ENCODE measurements around the gene DSC1. TPM values are rescaled to one million over a fixed set of nuclear protein-coding genes. Genes with fewer than 3 reads are reported as not detected.

The DSC1 gene
- polyA plus RNA-seq, 1 of the 3 experiments (the other 2 are of a cell fraction): not detected

DNA sequence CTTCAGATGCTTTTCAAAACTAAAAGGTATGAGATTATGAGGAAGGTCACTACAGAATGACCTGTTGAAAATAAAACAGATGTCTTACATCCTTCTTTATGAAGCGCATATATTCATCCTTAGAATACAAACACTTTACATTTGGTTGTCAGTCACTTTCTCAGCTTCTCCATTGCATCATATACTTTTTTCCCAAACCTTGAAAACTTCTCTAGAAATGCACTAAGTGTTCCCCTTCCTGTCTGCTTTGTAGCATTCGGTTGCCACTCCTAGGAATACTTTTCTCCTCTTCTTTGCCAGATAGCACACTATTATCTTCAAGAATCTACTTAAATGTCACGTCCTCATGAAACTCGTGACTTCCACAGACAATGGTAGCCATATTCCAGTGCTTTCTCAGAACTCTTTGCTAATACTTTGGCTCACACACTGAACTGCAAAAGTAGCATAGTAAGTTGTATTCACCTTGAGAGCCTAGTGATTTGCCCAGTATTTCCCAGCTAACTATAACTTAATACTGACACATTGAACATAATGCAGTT, 27.6 kb downstream of the DSC1 start (continued):
- TF ChIP-seq RAD21 (IDR thresholded peaks at IDR 0.05; ENCODE audit: low read length) (no peak), ELF1 (IDR thresholded peaks at IDR 0.05) (no peak)
- TF ChIP-seq, protein P1, sequence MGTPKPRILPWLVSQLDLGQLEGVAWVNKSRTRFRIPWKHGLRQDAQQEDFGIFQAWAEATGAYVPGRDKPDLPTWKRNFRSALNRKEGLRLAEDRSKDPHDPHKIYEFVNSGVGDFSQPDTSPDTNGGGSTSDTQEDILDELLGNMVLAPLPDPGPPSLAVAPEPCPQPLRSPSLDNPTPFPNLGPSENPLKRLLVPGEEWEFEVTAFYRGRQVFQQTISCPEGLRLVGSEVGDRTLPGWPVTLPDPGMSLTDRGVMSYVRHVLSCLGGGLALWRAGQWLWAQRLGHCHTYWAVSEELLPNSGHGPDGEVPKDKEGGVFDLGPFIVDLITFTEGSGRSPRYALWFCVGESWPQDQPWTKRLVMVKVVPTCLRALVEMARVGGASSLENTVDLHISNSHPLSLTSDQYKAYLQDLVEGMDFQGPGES (IDR thresholded peaks at IDR 0.05; ENCODE audit: low read depth, low read length): no peak
- TF ChIP-seq, protein P2, sequence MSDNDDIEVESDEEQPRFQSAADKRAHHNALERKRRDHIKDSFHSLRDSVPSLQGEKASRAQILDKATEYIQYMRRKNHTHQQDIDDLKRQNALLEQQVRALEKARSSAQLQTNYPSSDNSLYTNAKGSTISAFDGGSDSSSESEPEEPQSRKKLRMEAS (IDR thresholded peaks at IDR 0.05; ENCODE audit: low read depth): no peak

DNA sequence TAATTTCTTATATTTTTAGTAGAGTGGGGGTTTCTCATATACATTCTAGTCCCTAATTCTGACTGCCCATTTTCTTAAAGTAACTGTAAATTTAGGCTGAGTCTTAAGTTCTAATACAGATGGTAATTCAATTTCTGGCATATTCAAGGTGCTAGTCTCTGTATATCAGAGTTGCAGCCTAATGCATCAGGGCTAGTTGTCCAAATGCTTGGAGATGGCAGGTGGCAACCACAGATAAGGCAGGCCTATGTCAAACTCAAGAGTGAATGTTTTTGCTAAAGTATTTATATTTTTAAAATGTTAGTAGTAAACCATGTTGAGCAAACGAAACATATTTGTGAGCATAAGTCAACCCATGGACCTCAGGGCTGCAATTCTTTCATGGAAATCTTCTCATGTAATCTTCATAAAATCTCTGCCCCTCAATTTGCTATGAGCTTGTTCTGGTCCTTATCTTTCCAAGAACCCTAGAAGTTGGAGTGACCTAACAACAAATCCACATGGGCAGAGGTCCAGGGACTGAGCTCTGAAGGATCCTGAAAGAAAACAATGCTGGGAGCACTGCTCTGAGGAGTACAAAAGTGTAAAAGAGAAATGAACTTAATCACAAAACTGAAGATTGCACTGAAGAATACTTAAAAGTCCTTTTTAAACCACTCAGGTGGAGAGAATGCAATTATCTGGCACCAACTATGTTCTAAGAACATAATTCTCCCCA, 33.1 kb downstream of the DSC1 start:
- H3K4me1 ChIP-seq (ENCODE audit: control insufficient read depth in 1 of 2, insufficient read depth in 2 of 2, low read depth in 1 of 2, low read length in 1 of 2): no peaks in the 10 kb centered on the region
- 4% methylated on average over 1 of the region's 1 CpG for WGBS (ENCODE audit: low lambda C conversion rate)
- 0 out of 2 replicates have a peak, but pooled peaks cover 7% of the 10 kb centered on the region for H3K27me3 ChIP-seq (ENCODE audit: insufficient read depth)
- TF ChIP-seq TEAD4 (IDR thresholded peaks at IDR 0.05; ENCODE audit: borderline replicate concordance, insufficient read depth) (no peak), YY1 (IDR thresholded peaks at IDR 0.05; ENCODE audit: low read depth) (no peak), EP300 (IDR thresholded peaks at IDR 0.05; ENCODE audit: borderline replicate concordance in 1 of 2, low read depth in 1 of 2, low read length in 1 of 2) (no peak)
- ChIA-PET POLR2A (no interaction called here), CTCF (no interaction called here)
- no peaks in the 10 kb centered on the region for H3F3A ChIP-seq (replicated peaks; ENCODE audit: insufficient read depth)
- H3K79me2 ChIP-seq (ENCODE audit: insufficient read depth): no peaks in the 10 kb centered on the region
- no peak for DNase-seq
- H2AFZ ChIP-seq (ENCODE audit: low read depth): no peak overlapping the region
- no peaks in the 10 kb centered on the region for H4K20me1 ChIP-seq (ENCODE audit: insufficient read depth)
- H3K9ac ChIP-seq: no peak overlapping the region
- no peaks in the 10 kb centered on the region for H3K9me2 ChIP-seq
- no peak overlapping the region for H3K4me2 ChIP-seq
- H3K4me3 ChIP-seq (ENCODE audit: low read depth in 2 of 2, low read length in 1 of 2): no peak overlapping the region
- no peak overlapping the region for H3K27ac ChIP-seq (ENCODE audit: low read depth in 2 of 2, low read length in 1 of 2)
- H3K9me3 ChIP-seq: no peaks in the 10 kb centered on the region
- H3K36me3 ChIP-seq (replicated peaks in 1 of 2; ENCODE audit: control insufficient read depth in 1 of 2, insufficient read depth in 2 of 2, low read length in 1 of 2): no peaks in the 10 kb centered on the region

DNA sequence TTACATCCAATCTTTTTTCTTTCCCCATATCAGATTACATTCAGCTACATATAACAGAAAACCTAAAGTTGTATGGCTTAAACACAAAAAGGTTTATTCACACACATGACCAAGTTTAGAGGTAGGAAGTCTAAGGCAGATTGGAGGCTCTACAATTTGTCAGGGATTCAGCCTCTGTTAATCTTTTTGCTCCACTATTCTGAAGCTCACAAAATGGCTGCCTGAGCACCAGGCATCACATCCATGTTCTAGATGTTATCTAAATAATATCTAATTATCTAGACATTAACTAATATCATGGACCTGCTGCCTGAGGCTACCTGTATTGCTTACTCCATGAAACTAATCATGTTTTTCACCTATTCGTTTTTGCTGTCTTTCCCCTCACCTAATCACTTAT, 36.8 kb downstream of the DSC1 start:
- Histone ChIP-seq H3K36me3 (replicated peaks in 1 of 2; ENCODE audit: control insufficient read depth in 1 of 2, insufficient read depth in 2 of 2, low read length in 1 of 2) (no peaks in the 10 kb centered on the region), H3K4me2 (no peak overlapping the region), H3K4me3 (ENCODE audit: low read depth in 2 of 2, low read length in 1 of 2) (no peak overlapping the region), H2AFZ (ENCODE audit: low read depth) (no peak overlapping the region), H3K9ac (no peak overlapping the region), H3K27ac (ENCODE audit: low read depth in 2 of 2, low read length in 1 of 2) (no peak overlapping the region), H3K9me3 (no peaks in the 10 kb centered on the region), H3K27me3 (ENCODE audit: insufficient read depth) (no peaks in the 10 kb centered on the region), H3K79me2 (ENCODE audit: insufficient read depth) (no peaks in the 10 kb centered on the region), H3K4me1 (ENCODE audit: control insufficient read depth in 1 of 2, insufficient read depth in 2 of 2, low read depth in 1 of 2, low read length in 1 of 2) (no peaks in the 10 kb centered on the region), H4K20me1 (ENCODE audit: insufficient read depth) (no peaks in the 10 kb centered on the region), H3K9me2 (no peaks in the 10 kb centered on the region), H3F3A (replicated peaks; ENCODE audit: insufficient read depth) (no peaks in the 10 kb centered on the region)
- WGBS (ENCODE audit: low lambda C conversion rate): 7% methylated on average over 1 of the region's 1 CpG
- ChIA-PET POLR2A (no interaction called here), CTCF (no interaction called here)
- DNase-seq: no peak
- TF ChIP-seq ELF1 (IDR thresholded peaks at IDR 0.05): no peak
- no peak for TF ChIP-seq FOXJ3 (CRISPR knock-in tag; IDR thresholded peaks at IDR 0.05)
- TF ChIP-seq FOXM1 (IDR thresholded peaks at IDR 0.05; ENCODE audit: low read depth): no peak
- TF ChIP-seq, protein P3, sequence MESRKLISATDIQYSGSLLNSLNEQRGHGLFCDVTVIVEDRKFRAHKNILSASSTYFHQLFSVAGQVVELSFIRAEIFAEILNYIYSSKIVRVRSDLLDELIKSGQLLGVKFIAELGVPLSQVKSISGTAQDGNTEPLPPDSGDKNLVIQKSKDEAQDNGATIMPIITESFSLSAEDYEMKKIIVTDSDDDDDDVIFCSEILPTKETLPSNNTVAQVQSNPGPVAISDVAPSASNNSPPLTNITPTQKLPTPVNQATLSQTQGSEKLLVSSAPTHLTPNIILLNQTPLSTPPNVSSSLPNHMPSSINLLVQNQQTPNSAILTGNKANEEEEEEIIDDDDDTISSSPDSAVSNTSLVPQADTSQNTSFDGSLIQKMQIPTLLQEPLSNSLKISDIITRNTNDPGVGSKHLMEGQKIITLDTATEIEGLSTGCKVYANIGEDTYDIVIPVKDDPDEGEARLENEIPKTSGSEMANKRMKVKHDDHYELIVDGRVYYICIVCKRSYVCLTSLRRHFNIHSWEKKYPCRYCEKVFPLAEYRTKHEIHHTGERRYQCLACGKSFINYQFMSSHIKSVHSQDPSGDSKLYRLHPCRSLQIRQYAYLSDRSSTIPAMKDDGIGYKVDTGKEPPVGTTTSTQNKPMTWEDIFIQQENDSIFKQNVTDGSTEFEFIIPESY (IDR thresholded peaks at IDR 0.05; ENCODE audit: borderline replicate concordance, low read depth): no peak
- no peak for TF ChIP-seq NRF1 (IDR thresholded peaks at IDR 0.05; ENCODE audit: low read depth, low read length)
- TF ChIP-seq, protein P2 (IDR thresholded peaks at IDR 0.05; ENCODE audit: low read depth): no peak
- TF ChIP-seq CHD2 (IDR thresholded peaks at IDR 0.05; ENCODE audit: low read length, partially characterized antibody): no peak
- TF ChIP-seq MXI1 (IDR thresholded peaks at IDR 0.05; ENCODE audit: low read depth, low read length): no peak
- TF ChIP-seq JUND (IDR thresholded peaks at IDR 0.05): no peak
- no peak for TF ChIP-seq GABPA (IDR thresholded peaks at IDR 0.05; ENCODE audit: low read depth)
- TF ChIP-seq FOSL2 (IDR thresholded peaks at IDR 0.05; ENCODE audit: borderline replicate concordance, low read depth): no peak
- TF ChIP-seq, protein P4, sequence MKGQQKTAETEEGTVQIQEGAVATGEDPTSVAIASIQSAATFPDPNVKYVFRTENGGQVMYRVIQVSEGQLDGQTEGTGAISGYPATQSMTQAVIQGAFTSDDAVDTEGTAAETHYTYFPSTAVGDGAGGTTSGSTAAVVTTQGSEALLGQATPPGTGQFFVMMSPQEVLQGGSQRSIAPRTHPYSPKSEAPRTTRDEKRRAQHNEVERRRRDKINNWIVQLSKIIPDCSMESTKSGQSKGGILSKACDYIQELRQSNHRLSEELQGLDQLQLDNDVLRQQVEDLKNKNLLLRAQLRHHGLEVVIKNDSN (IDR thresholded peaks at IDR 0.05; ENCODE audit: borderline replicate concordance, low read depth): no peak
- TF ChIP-seq GATA2 (CRISPR knock-in tag; IDR thresholded peaks at IDR 0.05): no peak
- no peak for TF ChIP-seq SIN3A (IDR thresholded peaks at IDR 0.05; ENCODE audit: borderline replicate concordance, low read depth, low read length)
- TF ChIP-seq EZH2phosphoT487 (IDR thresholded peaks at IDR 0.05; ENCODE audit: borderline replicate concordance, low read depth): no peak
- TF ChIP-seq, protein P5, sequence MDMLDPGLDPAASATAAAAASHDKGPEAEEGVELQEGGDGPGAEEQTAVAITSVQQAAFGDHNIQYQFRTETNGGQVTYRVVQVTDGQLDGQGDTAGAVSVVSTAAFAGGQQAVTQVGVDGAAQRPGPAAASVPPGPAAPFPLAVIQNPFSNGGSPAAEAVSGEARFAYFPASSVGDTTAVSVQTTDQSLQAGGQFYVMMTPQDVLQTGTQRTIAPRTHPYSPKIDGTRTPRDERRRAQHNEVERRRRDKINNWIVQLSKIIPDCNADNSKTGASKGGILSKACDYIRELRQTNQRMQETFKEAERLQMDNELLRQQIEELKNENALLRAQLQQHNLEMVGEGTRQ (IDR thresholded peaks at IDR 0.05; ENCODE audit: borderline replicate concordance, low read depth, low read length): no peak
